Measurements from ENCODE around the gene TCF7.

- TF ChIP-seq, protein P1, sequence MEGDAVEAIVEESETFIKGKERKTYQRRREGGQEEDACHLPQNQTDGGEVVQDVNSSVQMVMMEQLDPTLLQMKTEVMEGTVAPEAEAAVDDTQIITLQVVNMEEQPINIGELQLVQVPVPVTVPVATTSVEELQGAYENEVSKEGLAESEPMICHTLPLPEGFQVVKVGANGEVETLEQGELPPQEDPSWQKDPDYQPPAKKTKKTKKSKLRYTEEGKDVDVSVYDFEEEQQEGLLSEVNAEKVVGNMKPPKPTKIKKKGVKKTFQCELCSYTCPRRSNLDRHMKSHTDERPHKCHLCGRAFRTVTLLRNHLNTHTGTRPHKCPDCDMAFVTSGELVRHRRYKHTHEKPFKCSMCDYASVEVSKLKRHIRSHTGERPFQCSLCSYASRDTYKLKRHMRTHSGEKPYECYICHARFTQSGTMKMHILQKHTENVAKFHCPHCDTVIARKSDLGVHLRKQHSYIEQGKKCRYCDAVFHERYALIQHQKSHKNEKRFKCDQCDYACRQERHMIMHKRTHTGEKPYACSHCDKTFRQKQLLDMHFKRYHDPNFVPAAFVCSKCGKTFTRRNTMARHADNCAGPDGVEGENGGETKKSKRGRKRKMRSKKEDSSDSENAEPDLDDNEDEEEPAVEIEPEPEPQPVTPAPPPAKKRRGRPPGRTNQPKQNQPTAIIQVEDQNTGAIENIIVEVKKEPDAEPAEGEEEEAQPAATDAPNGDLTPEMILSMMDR (IDR thresholded peaks at IDR 0.05; ENCODE audit: poor library complexity, severe bottlenecking), result no peak
- TF ChIP-seq EP300 (conservative IDR thresholded peaks at IDR 0.05; ENCODE audit: poor library complexity, severe bottlenecking) (no peak), RAD21 (conservative IDR thresholded peaks at IDR 0.05) (no peak)
Observed at GRCh38 chr5:134120386-134121138, 6.1 kb downstream of the TCF7 start.
